ENCODE results near the gene FHIT.

Gene FHIT

GRCh38 chr3:60517134-60517533, 734.1 kb downstream of the FHIT start:
- no peak for DNase-seq (ENCODE audit: low read depth in 1 of 2, low spot score in 1 of 2)

GRCh38 chr3:60514866-60515265, 736.4 kb downstream of the FHIT start:
- DNase-seq (ENCODE audit: low read depth in 1 of 2, low spot score in 1 of 2) = no peak

- no peak for DNase-seq (ENCODE audit: low read depth in 1 of 2, low spot score in 1 of 2)
These were observed 737.1 kb downstream of the FHIT start for GRCh38 chr3:60514085-60514649.

GRCh38 chr3:60513241-60513640, 738.0 kb downstream of the FHIT start:
- DNase-seq (ENCODE audit: low read depth in 1 of 2, low spot score in 1 of 2) = no peak

GRCh38 chr3:60512506-60512905, 738.7 kb downstream of the FHIT start:
- no peak for DNase-seq (ENCODE audit: low read depth in 1 of 2, low spot score in 1 of 2)

- DNase-seq (ENCODE audit: low read depth in 1 of 2, low spot score in 1 of 2) = no peak
These were observed 741.8 kb downstream of the FHIT start for GRCh38 chr3:60509471-60509870.

GRCh38 chr3:60504827-60505457, 746.3 kb downstream of the FHIT start:
- no peak for DNase-seq (ENCODE audit: low read depth in 1 of 2, low spot score in 1 of 2)

- DNase-seq (ENCODE audit: low read depth in 1 of 2, low spot score in 1 of 2) = no peak
These were observed 749.9 kb downstream of the FHIT start for GRCh38 chr3:60501314-60501713.

GRCh38 chr3:60497902-60498301, 753.4 kb downstream of the FHIT start:
- DNase-seq (ENCODE audit: low read depth in 1 of 2, low spot score in 1 of 2) = no peak

GRCh38 chr3:60490992-60491391, 760.3 kb downstream of the FHIT start:
- DNase-seq (ENCODE audit: low read depth in 1 of 2, low spot score in 1 of 2) = no peak

- no peak for DNase-seq (ENCODE audit: low read depth in 1 of 2, low spot score in 1 of 2)
These were observed 776.2 kb downstream of the FHIT start for GRCh38 chr3:60475096-60475495.

GRCh38 chr3:60469481-60469880, 781.8 kb downstream of the FHIT start:
- DNase-seq (ENCODE audit: low read depth in 1 of 2, low spot score in 1 of 2) = no peak

- no peak for DNase-seq (ENCODE audit: low read depth in 1 of 2, low spot score in 1 of 2)
These were observed 787.6 kb downstream of the FHIT start for GRCh38 chr3:60463685-60464084.

- no peak for DNase-seq (ENCODE audit: low read depth in 1 of 2, low spot score in 1 of 2)
These were observed 790.0 kb downstream of the FHIT start for GRCh38 chr3:60461267-60461666.

- no peak for DNase-seq (ENCODE audit: low read depth in 1 of 2, low spot score in 1 of 2)
These were observed 795.1 kb downstream of the FHIT start for GRCh38 chr3:60456180-60456579.

- no peak for DNase-seq (ENCODE audit: low read depth in 1 of 2, low spot score in 1 of 2)
These were observed 797.9 kb downstream of the FHIT start for GRCh38 chr3:60453326-60453725.

GRCh38 chr3:60448696-60449095, 802.6 kb downstream of the FHIT start:
- no peak for DNase-seq (ENCODE audit: low read depth in 1 of 2, low spot score in 1 of 2)

- DNase-seq (ENCODE audit: low read depth in 1 of 2, low spot score in 1 of 2) = no peak
These were observed 805.8 kb downstream of the FHIT start for GRCh38 chr3:60445446-60445845.

- no peak for DNase-seq (ENCODE audit: low read depth in 1 of 2, low spot score in 1 of 2)
These were observed 806.3 kb downstream of the FHIT start for GRCh38 chr3:60444898-60445437.

- no peak for DNase-seq (ENCODE audit: low read depth in 1 of 2, low spot score in 1 of 2)
These were observed 810.4 kb downstream of the FHIT start for GRCh38 chr3:60440869-60441268.

- no peak for DNase-seq (ENCODE audit: low read depth in 1 of 2, low spot score in 1 of 2)
These were observed 815.2 kb downstream of the FHIT start for GRCh38 chr3:60435941-60436650.

- DNase-seq (ENCODE audit: low read depth in 1 of 2, low spot score in 1 of 2) = no peak
These were observed 816.3 kb downstream of the FHIT start for GRCh38 chr3:60434950-60435349.

All from activated T-helper 1 cell treated with anti-CD3 and anti-CD28 coated beads, Interleukin-2, amount 50 U/mL, for 16 hours (primary cell).